Smooth muscle cell (in vitro differentiated cells): ENCODE data around the gene EED. TPM values are rescaled to one million over a fixed set of nuclear protein-coding genes. Genes with fewer than 3 reads are reported as not detected.

Source experiments
- DNase-seq: peaks from one replicate; lab custom pipeline; 2025; ENCODE audit not compliant: unreplicated experiment; lab: John Stamatoyannopoulos, UW
- H2AFZ ChIP-seq: fragments of 200-600 bp; sonication (generic); 2 replicates; pipeline ENCODE4 v1.6.0; 2016; ENCODE audit warnings: antibody characterized with exemption, low read depth, mild to moderate bottlenecking
- H3F3A ChIP-seq: fragments of 200-600 bp; sonication (generic); 2 replicates; pipeline ENCODE4 v1.6.0; 2017; ENCODE audit warnings: antibody characterized with exemption, low read depth
- H3K27ac ChIP-seq: fragments of 200-600 bp; sonication (generic); 2 replicates; pipeline ENCODE4 v1.5.1; 2016; ENCODE audit warnings: low read depth, mild to moderate bottlenecking
- H3K27me3 ChIP-seq: fragments of 200-600 bp; sonication (generic); 2 replicates; pipeline ENCODE4 v1.6.1; 2016; ENCODE audit warnings: low read depth, mild to moderate bottlenecking
- H3K36me3 ChIP-seq: fragments of 200-600 bp; sonication (generic); 2 replicates; pipeline ENCODE4 v1.5.1; 2016; ENCODE audit warnings: low read depth
- H3K4me1 ChIP-seq: fragments of 200-600 bp; sonication (generic); 2 replicates; pipeline ENCODE4 v1.5.1; 2016; ENCODE audit warnings: low read depth
- H3K4me2 ChIP-seq: fragments of 200-600 bp; sonication (generic); 2 replicates; pipeline ENCODE4 v1.6.0; 2016; ENCODE audit warnings: mild to moderate bottlenecking
- H3K4me3 ChIP-seq: fragments of 200-600 bp; sonication (generic); 2 replicates; pipeline ENCODE4 v1.5.1; 2016; ENCODE audit warnings: mild to moderate bottlenecking
- H3K79me2 ChIP-seq: fragments of 200-600 bp; sonication (generic); 2 replicates; pipeline ENCODE4 v1.6.0; 2016; ENCODE audit warnings: low read depth, mild to moderate bottlenecking
- H3K9ac ChIP-seq: fragments of 200-600 bp; sonication (generic); 2 replicates; pipeline ENCODE4 v1.6.0; 2016; ENCODE audit warnings: low read depth
- H3K9me3 ChIP-seq: fragments of 200-600 bp; sonication (generic); replicated peaks from 2 replicates; pipeline ENCODE4 v1.5.1; 2016; ENCODE audit warnings: low read depth
- H4K20me1 ChIP-seq: fragments of 200-600 bp; sonication (generic); 2 replicates; pipeline ENCODE4 v1.6.0; 2016; ENCODE audit warnings: low read depth
- CTCF ChIP-seq: fragments of 200-600 bp; sonication (generic); IDR thresholded peaks from 2 replicates; pipeline ENCODE4 v1.5.1; 2017; ENCODE audit warnings: borderline replicate concordance, mild to moderate bottlenecking, antibody characterized with exemption; ENCODE audit not compliant: insufficient read depth, poor library complexity, severe bottlenecking
- WGBS: methylation state at CpG from one replicate; pipeline ENCODE4 v1.1.7; 2016; ENCODE audit warnings: low lambda C conversion rate; 5-methylcytosine and 5-hydroxymethylcytosine counted together
- polyA plus RNA-seq: library from polyadenylated mRNA; unstranded; fragments of >200 nt; fragmentation: Nextera tagmentation; extraction: Ambion mirVana; gene quantifications from 2 replicates; pipeline ENCODE4 v1.2.1, GENCODE V29; 2016
- small RNA-seq: library from RNA; depleted of rRNA; stranded (forward); fragments of <200 nt; gene quantifications from one replicate; pipeline ENCODE3, GENCODE V24; 2014
- total RNA-seq: library from RNA; depleted of rRNA; stranded (reverse); fragments of >200 nt; gene quantifications from 2 replicates; pipeline ENCODE4 v1.2.3, GENCODE V29; 2014

EED gene
- total and polyA plus RNA-seq, 2 experiments from 2014 or later = 18.6 to 38.7 TPM

GRCh38 chr11:86313793-86314192 lies 69.2 kb downstream of the EED start:
- no peak for DNase-seq
- TF ChIP-seq CTCF = no peak
- Histone ChIP-seq H2AFZ (no peak overlapping the region), H3K36me3 (no peaks in the 10 kb centered on the region), H3K27ac (no peak overlapping the region), H4K20me1 (peaks cover 4% of the 10 kb centered on the region), H3K9ac (no peak overlapping the region), H3K27me3 (no peaks in the 10 kb centered on the region), H3K9me3 (no peaks in the 10 kb centered on the region), H3K4me1 (no peaks in the 10 kb centered on the region), H3K4me3 (no peak overlapping the region), H3K79me2 (peaks cover 24% of the 10 kb centered on the region), H3F3A (no peaks in the 10 kb centered on the region), H3K4me2 (no peak overlapping the region)
- 93% methylated on average over 2 of the region's 2 CpGs for WGBS

DNA sequence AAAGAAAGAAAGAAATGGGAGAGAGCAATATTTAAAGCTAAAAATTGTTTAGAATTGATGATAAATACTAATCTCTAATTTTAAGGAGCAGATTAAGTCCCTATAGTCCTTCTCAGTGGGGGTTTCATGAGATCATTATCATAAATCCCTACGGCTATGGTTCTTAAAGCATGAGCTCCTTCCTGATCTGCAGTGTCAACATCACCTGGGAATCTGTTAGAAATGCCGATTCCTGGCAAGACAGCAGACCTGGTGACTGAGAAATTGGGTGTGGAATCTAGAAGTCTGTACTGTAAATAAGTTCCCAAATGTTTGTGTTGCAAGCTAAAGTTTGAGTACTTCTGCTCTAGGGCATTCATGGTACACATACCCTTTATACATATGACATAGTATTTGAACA lies 70.1 kb downstream of the EED start:
- WGBS = 96% methylated on average over 2 of the region's 2 CpGs
- H3K4me1 ChIP-seq = no peaks in the 10 kb centered on the region
- no peak for DNase-seq
- H3K36me3 ChIP-seq = no peaks in the 10 kb centered on the region
- TF ChIP-seq CTCF = no peak
- no peak overlapping the region for H3K27ac ChIP-seq
- H3K27me3 ChIP-seq = no peaks in the 10 kb centered on the region
- H3F3A ChIP-seq = no peaks in the 10 kb centered on the region
- H3K9ac ChIP-seq = no peak overlapping the region
- no peaks in the 10 kb centered on the region for H3K9me3 ChIP-seq
- H3K79me2 ChIP-seq = peaks cover 24% of the 10 kb centered on the region
- no peak overlapping the region for H3K4me2 ChIP-seq
- H3K4me3 ChIP-seq = no peak overlapping the region
- H4K20me1 ChIP-seq = peaks cover 4% of the 10 kb centered on the region
- H2AFZ ChIP-seq = no peak overlapping the region

Small RNA genes within 50 kb of the gene (small RNA-seq; reads per million reads assigned to genes)
- not detected for gene RF00017
- not detected for gene RN7SL225P

Other genes with a start within 250 kb of the EED start
- gene PICALM, start 175.7 kb upstream of the EED start, total RNA-seq = 420 and 421 TPM in 2 replicates
- gene PICALM, start 175.7 kb upstream of the EED start, polyA plus RNA-seq = 72.9 and 75.4 TPM in 2 replicates
- gene HIKESHI, start 57.5 kb downstream of the EED start, total RNA-seq = 63.0 and 75.3 TPM in 2 replicates
- 71.1 and 75.1 TPM in 2 replicates for gene HIKESHI, start 57.5 kb downstream of the EED start, polyA plus RNA-seq
- gene CCDC81, start 130.1 kb downstream of the EED start, total RNA-seq = 6.5 and 9.8 TPM in 2 replicates
- gene CCDC81, start 130.1 kb downstream of the EED start, polyA plus RNA-seq = 4.3 and 4.8 TPM in 2 replicates